Astrocyte of the cerebellum (primary cell): Measurements from ENCODE around the gene MUC21.

ENCODE experiments used
- DNase-seq: peaks from one replicate; pipeline ENCODE4 v3.0.0-alpha.2; 2011; ENCODE audit warnings: low read depth
- H3K4me3 ChIP-seq: 2 replicates; pipeline ENCODE4 v1.5.1; 2011; ENCODE audit warnings: mild to moderate bottlenecking, low read depth, low read length, moderate library complexity
- in situ Hi-C: cut with HindIII; loops from 2 replicates; pipeline ENCODE4 v1.10.0; 2017; ENCODE audit warnings: low sequenced_read_pairs
- TF ChIP-seq, protein P1 (sequence below): IDR thresholded peaks from 2 replicates; pipeline ENCODE4 v1.5.1; 2012; ENCODE audit warnings: low read length, low read depth, moderate library complexity, mild to moderate bottlenecking; ENCODE audit errors: missing control alignments

The MUC21 gene

DNA sequence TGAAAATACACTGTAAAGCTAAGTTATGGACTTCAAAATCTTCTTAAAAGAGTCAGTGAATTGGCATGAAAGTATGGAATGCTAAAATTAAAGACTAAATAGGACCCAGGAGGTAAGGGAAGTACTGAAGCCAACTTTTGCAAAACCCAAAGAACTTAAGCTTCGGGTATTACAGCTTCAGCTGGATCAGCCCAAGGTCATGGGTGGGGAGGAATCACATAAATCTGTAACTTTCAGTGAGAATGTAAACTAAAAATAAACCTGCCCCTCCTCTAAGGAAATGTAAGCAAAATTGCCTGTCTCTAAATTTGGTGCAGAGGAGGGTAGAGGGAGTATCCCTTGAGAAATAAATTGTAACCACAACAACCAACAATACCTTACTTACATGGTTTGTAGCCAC is 4.4 kb upstream of the MUC21 start:
- no peak overlapping the region for H3K4me3 ChIP-seq
- no peak for DNase-seq
- in situ Hi-C loops = no loop called here
- TF ChIP-seq, protein P1, sequence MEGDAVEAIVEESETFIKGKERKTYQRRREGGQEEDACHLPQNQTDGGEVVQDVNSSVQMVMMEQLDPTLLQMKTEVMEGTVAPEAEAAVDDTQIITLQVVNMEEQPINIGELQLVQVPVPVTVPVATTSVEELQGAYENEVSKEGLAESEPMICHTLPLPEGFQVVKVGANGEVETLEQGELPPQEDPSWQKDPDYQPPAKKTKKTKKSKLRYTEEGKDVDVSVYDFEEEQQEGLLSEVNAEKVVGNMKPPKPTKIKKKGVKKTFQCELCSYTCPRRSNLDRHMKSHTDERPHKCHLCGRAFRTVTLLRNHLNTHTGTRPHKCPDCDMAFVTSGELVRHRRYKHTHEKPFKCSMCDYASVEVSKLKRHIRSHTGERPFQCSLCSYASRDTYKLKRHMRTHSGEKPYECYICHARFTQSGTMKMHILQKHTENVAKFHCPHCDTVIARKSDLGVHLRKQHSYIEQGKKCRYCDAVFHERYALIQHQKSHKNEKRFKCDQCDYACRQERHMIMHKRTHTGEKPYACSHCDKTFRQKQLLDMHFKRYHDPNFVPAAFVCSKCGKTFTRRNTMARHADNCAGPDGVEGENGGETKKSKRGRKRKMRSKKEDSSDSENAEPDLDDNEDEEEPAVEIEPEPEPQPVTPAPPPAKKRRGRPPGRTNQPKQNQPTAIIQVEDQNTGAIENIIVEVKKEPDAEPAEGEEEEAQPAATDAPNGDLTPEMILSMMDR = no peak

DNA sequence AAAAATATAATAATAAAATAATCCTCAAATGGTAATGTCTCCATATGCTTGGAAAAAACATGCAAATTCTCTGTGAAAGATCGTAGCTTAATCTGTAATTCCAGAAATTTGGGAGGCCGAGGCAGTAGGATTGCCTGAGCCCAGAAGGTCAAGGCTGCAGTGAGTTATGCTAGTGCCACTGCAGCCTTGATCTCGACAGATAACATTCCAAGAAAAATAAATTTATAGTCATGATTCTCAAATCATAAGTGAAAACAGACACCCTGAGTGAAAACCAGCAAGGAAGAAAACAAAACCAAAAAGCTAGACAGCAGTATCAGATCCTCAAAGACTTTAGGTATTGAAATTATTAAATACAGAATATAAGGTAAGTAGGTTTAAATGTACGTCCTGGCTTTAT is 3.8 kb upstream of the MUC21 start:
- DNase-seq = no peak
- in situ Hi-C loops = no loop called here

DNA sequence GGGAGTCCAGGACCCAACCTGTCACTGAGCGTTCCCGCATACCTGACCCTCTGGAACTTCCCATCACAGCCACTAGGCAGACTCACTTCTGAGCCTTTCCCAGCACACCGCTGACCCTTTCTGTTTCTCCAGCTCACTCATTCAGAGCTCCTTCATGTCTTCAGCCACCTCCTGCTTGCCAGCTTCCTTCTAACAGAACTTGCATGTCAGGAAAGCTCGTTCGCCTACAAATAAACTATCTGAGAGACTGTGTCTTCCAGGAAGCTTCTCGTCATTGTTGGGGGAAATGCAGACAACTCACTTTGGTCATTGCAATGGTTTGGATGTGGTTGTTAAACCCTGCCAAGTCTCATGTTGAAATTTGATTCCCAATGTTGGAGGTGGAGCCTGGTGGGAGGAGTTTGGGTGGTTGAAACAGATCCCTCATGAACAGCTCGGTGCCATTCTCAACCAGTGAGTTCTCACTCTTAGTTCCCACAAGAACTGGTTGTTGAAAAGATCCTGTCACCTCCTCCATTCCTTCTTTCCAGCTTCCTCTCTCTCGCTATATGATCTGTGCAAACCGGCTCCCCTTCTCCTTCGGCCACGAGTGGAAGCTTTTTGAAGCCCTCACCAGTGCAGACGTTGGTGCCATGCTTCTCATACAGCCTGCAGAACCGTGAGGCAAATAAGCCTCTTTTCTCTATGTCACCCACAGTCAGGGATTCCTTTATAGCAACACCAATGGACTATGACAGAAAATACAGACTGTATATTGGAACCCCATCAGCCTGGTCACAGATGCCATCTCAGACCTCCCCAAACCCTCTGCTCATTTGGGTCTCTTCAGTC is 1.4 kb upstream of the MUC21 start:
- TF ChIP-seq, protein P1 = peak; percentile 37
- peak; percentile 59 for DNase-seq
- H3K4me3 ChIP-seq = peak overlapping the region; percentile 3
- in situ Hi-C loops = no loop called here

More for the DNA sequence above, 3.8 kb upstream of the MUC21 start:
- no peak overlapping the region for H3K4me3 ChIP-seq
- TF ChIP-seq, protein P1 = no peak

DNA sequence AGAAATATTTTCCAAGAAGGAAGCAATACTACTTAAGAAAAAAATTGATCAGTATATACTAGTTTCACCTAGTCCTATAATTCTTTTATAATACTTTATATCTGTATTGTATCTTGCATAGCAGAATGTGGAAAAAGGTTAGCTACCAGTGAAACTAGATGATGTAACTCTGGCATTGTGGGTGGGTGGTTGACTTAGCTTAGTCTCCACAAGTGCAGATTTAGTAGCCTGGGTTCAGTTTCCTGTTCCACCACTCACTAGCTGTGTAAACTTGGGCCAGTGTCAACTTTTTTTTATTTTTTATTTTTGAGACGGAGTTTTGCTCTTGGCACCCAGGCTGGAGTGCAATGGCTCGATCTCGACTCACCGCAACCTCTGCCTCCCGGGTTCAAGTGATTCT is 2.0 kb downstream of the MUC21 start:
- in situ Hi-C loops = no loop called here
- TF ChIP-seq, protein P1 = no peak

DNA sequence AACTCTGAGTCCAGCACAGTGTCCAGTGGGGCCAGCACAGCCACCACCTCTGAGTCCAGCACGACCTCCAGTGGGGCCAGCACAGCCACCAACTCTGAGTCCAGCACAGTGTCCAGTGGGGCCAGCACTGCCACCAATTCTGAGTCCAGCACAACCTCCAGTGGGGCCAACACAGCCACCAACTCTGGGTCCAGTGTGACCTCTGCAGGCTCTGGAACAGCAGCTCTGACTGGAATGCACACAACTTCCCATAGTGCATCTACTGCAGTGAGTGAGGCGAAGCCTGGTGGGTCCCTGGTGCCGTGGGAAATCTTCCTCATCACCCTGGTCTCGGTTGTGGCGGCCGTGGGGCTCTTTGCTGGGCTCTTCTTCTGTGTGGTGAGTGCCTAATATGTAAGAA is 3.8 kb downstream of the MUC21 start:
- in situ Hi-C loops = no loop called here
- TF ChIP-seq, protein P1 = no peak

More for the DNA sequence above, 2.0 kb downstream of the MUC21 start:
- no peak for DNase-seq
- no peak overlapping the region for H3K4me3 ChIP-seq

DNA sequence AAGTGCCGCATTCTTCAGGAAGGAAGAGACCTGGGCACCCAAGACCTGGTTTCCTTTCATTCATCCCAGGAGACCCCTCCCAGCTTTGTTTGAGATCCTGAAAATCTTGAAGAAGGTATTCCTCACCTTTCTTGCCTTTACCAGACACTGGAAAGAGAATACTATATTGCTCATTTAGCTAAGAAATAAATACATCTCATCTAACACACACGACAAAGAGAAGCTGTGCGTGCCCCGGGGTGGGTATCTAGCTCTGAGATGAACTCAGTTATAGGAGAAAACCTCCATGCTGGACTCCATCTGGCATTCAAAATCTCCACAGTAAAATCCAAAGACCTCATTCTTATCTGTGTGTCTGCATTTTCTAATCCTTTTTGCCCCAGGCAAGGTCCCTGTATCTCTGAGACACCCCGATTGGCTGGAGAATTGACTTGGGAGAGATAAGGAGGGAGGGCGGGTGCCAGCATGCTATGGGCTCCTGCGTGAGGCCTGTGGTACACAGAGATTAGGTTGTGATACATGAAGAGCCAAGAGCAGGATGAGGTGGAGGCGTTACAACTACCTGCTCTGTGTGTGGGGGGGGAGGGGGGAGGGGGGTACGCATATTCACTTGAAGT is 4.8 kb downstream of the MUC21 start:
- in situ Hi-C loops = no loop called here
- no peak for DNase-seq
- H3K4me3 ChIP-seq = no peak overlapping the region
- TF ChIP-seq, protein P1 = no peak

More for the DNA sequence above, 3.8 kb downstream of the MUC21 start:
- no peak overlapping the region for H3K4me3 ChIP-seq
- no peak for DNase-seq
